H1 (cell line): ENCODE data around the gene MGMT. TPM values are rescaled to one million over a fixed set of nuclear protein-coding genes. Genes with fewer than 3 reads are reported as not detected.

Experiments
- CTCF ChIA-PET: fragments of 300-600 bp; sonication (Branson Sonifier 250); formaldehyde crosslinking; loops from one replicate; lab custom pipeline; 2021; ENCODE audit not compliant: partially characterized antibody; lab: Charles Lee
- POLR2A ChIA-PET: fragments of 300-600 bp; sonication (Branson Sonifier 250); formaldehyde crosslinking; loops from one replicate; lab custom pipeline; 2021; ENCODE audit warnings: inconsistent platforms; ENCODE audit not compliant: partially characterized antibody; lab: Charles Lee
- DNase-seq, 2 experiments: peaks; one replicate each; pipeline versions ENCODE4 v3.0.0 to v3.0.0-alpha.2; 2010 to 2022; ENCODE audit warnings: low spot score in 2 of 2, low read depth in 1 of 2, mixed read lengths in 1 of 2
- FAIRE-seq: peaks from 2 replicates; lab custom pipeline; 2011; peaks lifted over from hg19 to GRCh38; lab: Jason Lieb, UNC
- H2AFZ ChIP-seq: 2 replicates; pipeline ENCODE4 v1.8.1; 2012; ENCODE audit warnings: low read length, inconsistent platforms
- H2AK5ac ChIP-seq: 2 replicates; pipeline ENCODE4 v1.6.1; 2013; ENCODE audit warnings: low read depth, low read length
- H2BK120ac ChIP-seq: replicated peaks from 2 replicates; pipeline ENCODE3; 2013; ENCODE audit warnings: low read depth, low read length, inconsistent platforms
- H2BK12ac ChIP-seq: 2 replicates; pipeline ENCODE4 v1.6.1; 2013; ENCODE audit warnings: low read depth, low read length
- H2BK15ac ChIP-seq: 2 replicates; pipeline ENCODE4 v1.6.1; 2013; ENCODE audit warnings: low read length
- H2BK20ac ChIP-seq: 2 replicates; pipeline ENCODE4 v1.6.1; 2013; ENCODE audit warnings: low read length
- H2BK5ac ChIP-seq: 2 replicates; pipeline ENCODE4 v1.6.1; 2013; ENCODE audit warnings: low read depth, low read length
- H3K14ac ChIP-seq: 2 replicates; pipeline ENCODE4 v1.6.1; 2013; ENCODE audit warnings: inconsistent platforms; ENCODE audit not compliant: insufficient read length
- H3K18ac ChIP-seq: 2 replicates; pipeline ENCODE4 v1.6.1; 2013; ENCODE audit warnings: low read length; ENCODE audit errors: extremely low read depth
- H3K23ac ChIP-seq: 2 replicates; pipeline ENCODE4 v1.6.1; 2013; ENCODE audit warnings: inconsistent platforms; ENCODE audit not compliant: insufficient read length
- H3K23me2 ChIP-seq: 2 replicates; pipeline ENCODE4 v1.6.1; 2013; ENCODE audit warnings: low read depth, low read length
- H3K27ac ChIP-seq: 2 replicates; pipeline ENCODE4 v1.6.1; 2011; ENCODE audit warnings: low read depth, low read length, inconsistent platforms
- H3K27me3 ChIP-seq, 4 experiments: replicated peaks in 1 of 4; 1 replicate in 1 of 4; 2 replicates in 3 of 4; pipeline versions ENCODE4 v1.6.1 to v1.8.1; 2011 to 2013; ENCODE audit warnings: low read length in 3 of 4, mild to moderate bottlenecking in 3 of 4, inconsistent platforms in 2 of 4, mixed read lengths in 2 of 4, moderate library complexity in 1 of 4; ENCODE audit not compliant: control insufficient read depth in 3 of 4, insufficient read depth in 3 of 4; ENCODE audit errors: extremely low read depth in 1 of 4
- H3K36me3 ChIP-seq, 4 experiments: 2 replicates each; pipeline versions ENCODE4 v1.6.1 to v1.8.1; 2011 to 2013; ENCODE audit warnings: mild to moderate bottlenecking in 4 of 4, low read length in 3 of 4, moderate library complexity in 2 of 4, control low read depth in 1 of 4, inconsistent platforms in 1 of 4; ENCODE audit not compliant: insufficient read depth in 4 of 4, control insufficient read depth in 2 of 4
- H3K4ac ChIP-seq: replicated peaks from 2 replicates; pipeline ENCODE3; 2013; ENCODE audit warnings: low read length, low read depth, mixed read lengths, inconsistent platforms; ENCODE audit not compliant: insufficient read length
- H3K4me1 ChIP-seq, 4 experiments: replicated peaks in 1 of 4; 1 replicate in 1 of 4; 2 replicates in 3 of 4; pipeline versions ENCODE4 v1.6.1 to v1.8.1; 2011 to 2013; ENCODE audit warnings: low read length in 3 of 4, inconsistent platforms in 2 of 4, mixed read lengths in 1 of 4; ENCODE audit not compliant: insufficient read depth in 4 of 4, control insufficient read depth in 3 of 4
- H3K4me2 ChIP-seq, 2 experiments: 2 replicates each; pipeline versions ENCODE4 v1.6.1 to v1.8.1; 2011 to 2013; ENCODE audit warnings: low read depth in 2 of 2, low read length in 2 of 2, control low read depth in 1 of 2, inconsistent platforms in 1 of 2, mild to moderate bottlenecking in 1 of 2; ENCODE audit not compliant: insufficient read depth in 1 of 2
- H3K4me3 ChIP-seq, 4 experiments: fragments of 200-600, 300-600 bp in 1 of 4; sonication (generic), shearing (Covaris generic), sonication (Bioruptor Twin) in 1 of 4; 2 replicates each; pipeline versions ENCODE4 v1.5.1 to v1.8.1; 2011 to 2016; ENCODE audit warnings: low read length in 4 of 4, low read depth in 3 of 4, control low read depth in 2 of 4, inconsistent platforms in 2 of 4, mild to moderate bottlenecking in 2 of 4, mixed read lengths in 1 of 4, moderate library complexity in 1 of 4; ENCODE audit not compliant: insufficient read depth in 2 of 4; ENCODE audit errors: extremely low read depth in 1 of 4
- H3K56ac ChIP-seq: replicated peaks from 2 replicates; pipeline ENCODE3; 2013; ENCODE audit warnings: low read depth, mild to moderate bottlenecking, mixed read lengths, low read length, inconsistent platforms; ENCODE audit not compliant: insufficient read length
- H3K79me1 ChIP-seq: 2 replicates; pipeline ENCODE4 v1.6.1; 2013; ENCODE audit warnings: low read depth, low read length, control low read depth
- H3K79me2 ChIP-seq, 2 experiments: 2 replicates each; pipeline versions ENCODE4 v1.6.1 to v1.8.1; 2012 to 2013; ENCODE audit warnings: low read length in 2 of 2, mild to moderate bottlenecking in 2 of 2, inconsistent platforms in 1 of 2; ENCODE audit not compliant: insufficient read depth in 2 of 2, control insufficient read depth in 1 of 2
- H3K9ac ChIP-seq, 4 experiments: replicated peaks in 1 of 4; 1 replicate in 1 of 4; 2 replicates in 3 of 4; pipeline versions ENCODE4 v1.6.1 to v1.8.1; 2011 to 2013; ENCODE audit warnings: low read depth in 3 of 4, low read length in 3 of 4, control low read depth in 2 of 4, mild to moderate bottlenecking in 2 of 4, moderate library complexity in 2 of 4, inconsistent platforms in 1 of 4; ENCODE audit errors: extremely low read depth in 1 of 4
- H3K9me3 ChIP-seq, 2 experiments: 2 replicates each; pipeline versions ENCODE4 v1.6.1 to v1.8.1; 2012 to 2013; ENCODE audit warnings: mild to moderate bottlenecking in 2 of 2, moderate library complexity in 2 of 2, control low read depth in 1 of 2, inconsistent platforms in 1 of 2, low read depth in 1 of 2, low read length in 1 of 2, mixed read lengths in 1 of 2; ENCODE audit not compliant: insufficient read depth in 2 of 2
- H4K20me1 ChIP-seq, 2 experiments: replicated peaks in 1 of 2; 2 replicates each; pipeline versions ENCODE3 to v1.8.1; 2011 to 2013; ENCODE audit warnings: inconsistent platforms in 2 of 2, low read length in 2 of 2, mild to moderate bottlenecking in 1 of 2; ENCODE audit not compliant: insufficient read depth in 2 of 2, control insufficient read depth in 1 of 2
- H4K5ac ChIP-seq: 2 replicates; pipeline ENCODE4 v1.6.1; 2013; ENCODE audit warnings: low read length, low read depth, mixed read lengths, inconsistent platforms; ENCODE audit not compliant: insufficient read length
- H4K8ac ChIP-seq: 2 replicates; pipeline ENCODE4 v1.8.0; 2013; ENCODE audit warnings: mild to moderate bottlenecking, moderate library complexity, low read length, inconsistent platforms; ENCODE audit not compliant: insufficient read depth; ENCODE audit errors: extremely low read depth
- H4K91ac ChIP-seq: replicated peaks from 2 replicates; pipeline ENCODE3; 2013; ENCODE audit warnings: low read length, mixed read lengths, inconsistent platforms; ENCODE audit not compliant: insufficient read length
- CBX5 ChIP-seq: fragments of 300-800, 300-1000 bp; sonication (generic); IDR thresholded peaks from 2 replicates; pipeline ENCODE4 v1.7.1; 2016; ENCODE audit warnings: antibody characterized with exemption, low read length, low read depth
- SIX5 ChIP-seq: IDR thresholded peaks from 2 replicates; pipeline ENCODE4 v1.6.1; 2011; ENCODE audit warnings: mild to moderate bottlenecking, low read depth, low read length
- TBP ChIP-seq: IDR thresholded peaks from 2 replicates; pipeline ENCODE4 v1.6.1; 2011; ENCODE audit warnings: low read depth, low read length, improper control_type of control experiment
- WGBS, 2 experiments: shearing (Covaris generic) in 1 of 2; methylation state at CpG; one replicate each; pipeline versions ENCODE4 v1.1.6 to v1.1.7; 2013 to 2015; ENCODE audit warnings: low lambda C conversion rate in 2 of 2, mixed read lengths in 2 of 2, inconsistent platforms in 1 of 2, low coverage in 1 of 2, missing lambda C conversion rate in 1 of 2; ENCODE audit not compliant: insufficient replicate concordance in 2 of 2, insufficient coverage in 1 of 2, insufficient read length in 1 of 2; ENCODE audit errors: extremely low coverage in 1 of 2, missing lambda C conversion rate in 1 of 2; 5-methylcytosine and 5-hydroxymethylcytosine counted together
- polyA plus RNA-seq, 7 experiments: library from polyadenylated mRNA; depleted of rRNA in 3 of 7; stranded (reverse) in 5 of 7; unstranded in 2 of 7; fragments of >200 nt in 5 of 7; fragments of 200-250 nt in 2 of 7; gene quantifications; 1 replicate in 5 of 7; 2 replicates in 1 of 7; 4 replicates in 1 of 7; pipeline versions ENCODE4 v1.2.1 to v1.2.3, GENCODE V29; 2011 to 2013; ENCODE audit warnings: missing spikeins in 2 of 7, mixed read lengths in 2 of 7
- total RNA-seq: library from RNA; stranded (reverse); fragmentation: NEBNext Ultra II Directional; extraction: Animal tissue kit (Norgen Biotek cat#: 25700); gene quantifications from 2 replicates; pipeline ENCODE4 v1.2.1, GENCODE V29; 2021

Gene MGMT
- total and polyA plus RNA-seq, 2 of the 8 experiments (the other 6 are each of a cell fraction or from before 2014, with no cell fraction given), result 9.9 to 10.7 TPM

DNA sequence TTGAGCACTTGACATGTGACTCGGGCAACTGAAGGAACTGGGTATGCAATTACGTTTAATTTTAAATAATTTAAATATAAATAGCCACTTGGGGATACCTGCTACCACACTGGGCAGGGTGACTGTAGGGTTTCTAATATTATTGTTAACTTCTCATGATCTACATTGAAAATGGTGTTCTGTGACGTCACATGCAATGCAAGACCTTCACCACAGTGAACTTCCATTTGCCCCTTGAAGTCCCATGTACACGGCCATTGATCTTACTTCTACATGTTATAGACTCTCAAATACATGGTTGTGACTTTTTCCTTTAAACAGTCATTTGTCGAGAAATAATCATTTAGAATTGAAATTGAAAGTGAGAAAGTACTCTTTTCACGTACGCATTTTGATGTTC, 154.0 kb downstream of the MGMT start:
- Histone ChIP-seq H2BK20ac (no peak overlapping the region), H3K27ac (no peak overlapping the region), H2AFZ (no peak overlapping the region), H3K36me3 (no peaks in the 10 kb centered on the region), H2BK120ac (no peak overlapping the region), H3K4ac (no peak overlapping the region), H4K91ac (no peak overlapping the region), H4K20me1 (no peaks in the 10 kb centered on the region), H2AK5ac (no peak overlapping the region), H4K5ac (no peak overlapping the region), H3K79me2 (no peaks in the 10 kb centered on the region), H3K9ac (no peak overlapping the region), H3K4me3 (no peak overlapping the region), H3K9me3 (no peaks in the 10 kb centered on the region), H4K8ac (no peak overlapping the region), H2BK12ac (no peak overlapping the region), H3K18ac (no peak overlapping the region), H3K56ac (no peak overlapping the region), H2BK5ac (no peak overlapping the region), H2BK15ac (no peak overlapping the region), H3K27me3 (no peaks in the 10 kb centered on the region), H3K4me2 (no peak overlapping the region), H3K14ac (no peak overlapping the region), H3K79me1 (no peaks in the 10 kb centered on the region), H3K4me1 (peaks cover 0 to 6% (median 0%) of the 10 kb centered on the region in 4 experiments; a peak in 1 of 7 replicates), H3K23me2 (no peaks in the 10 kb centered on the region), H3K23ac (no peak overlapping the region)
- no peak for DNase-seq
- ChIA-PET POLR2A (no interaction called here), CTCF (interaction anchor here (2.3 kb wide), 1 partner anchor 38 kb away, joined by 5 read pairs; no protein-coding TSS in a partner anchor)
- TF ChIP-seq SIX5 (no peak), CBX5 (no peak), TBP (no peak)
- WGBS, 2 experiments, result 82% methylated on average over 7 of the region's 7 CpGs; no CpG with 5 or more reads in 1 of the 2 experiments
- no peak for FAIRE-seq
